Stimulated activated CD8-positive, alpha-beta memory T cell treated with anti-CD3 and anti-CD28 coated beads, Interleukin-15, amount 100 ng/mL, for 24 hours (primary cell): ENCODE measurements around the gene DUOX1.

Experiments
- DNase-seq: peaks from one replicate; pipeline ENCODE4 v3.0.0-alpha.2; 2020; ENCODE audit warnings: low read depth

DUOX1 gene

GRCh38 chr15:45143946-45144345 is 14.2 kb downstream of the DUOX1 start:
- no peak for DNase-seq

- DNase-seq, result no peak
Observed at GRCh38 chr15:45144775-45145174, 15.0 kb downstream of the DUOX1 start.

GRCh38 chr15:45146405-45146804 is 16.6 kb downstream of the DUOX1 start:
- no peak for DNase-seq

- DNase-seq, result no peak
Observed at GRCh38 chr15:45147606-45148005, 17.8 kb downstream of the DUOX1 start.

GRCh38 chr15:45148076-45149059 is 18.6 kb downstream of the DUOX1 start:
- no peak for DNase-seq

- DNase-seq, result no peak
Observed at GRCh38 chr15:45149060-45149459, 19.3 kb downstream of the DUOX1 start.

- DNase-seq, result no peak
Observed at GRCh38 chr15:45150481-45150880, 20.7 kb downstream of the DUOX1 start.

GRCh38 chr15:45150997-45151396 is 21.2 kb downstream of the DUOX1 start:
- DNase-seq, result no peak

GRCh38 chr15:45151998-45152828 is 22.4 kb downstream of the DUOX1 start:
- no peak for DNase-seq

- DNase-seq, result no peak
Observed at GRCh38 chr15:45155739-45156138, 25.9 kb downstream of the DUOX1 start.

- no peak for DNase-seq
Observed at GRCh38 chr15:45156744-45157455, 27.1 kb downstream of the DUOX1 start.

GRCh38 chr15:45157974-45158373 is 28.2 kb downstream of the DUOX1 start:
- no peak for DNase-seq

GRCh38 chr15:45161666-45162065 is 31.9 kb downstream of the DUOX1 start:
- DNase-seq, result no peak

- DNase-seq, result no peak
Observed at GRCh38 chr15:45162771-45163507, 33.1 kb downstream of the DUOX1 start.

GRCh38 chr15:45163508-45163856 is 33.7 kb downstream of the DUOX1 start:
- DNase-seq, result no peak

- DNase-seq, result no peak
Observed at GRCh38 chr15:45164914-45165313, 35.1 kb downstream of the DUOX1 start.

GRCh38 chr15:45165536-45165935 is 35.7 kb downstream of the DUOX1 start:
- no peak for DNase-seq

GRCh38 chr15:45166834-45167630 is 37.2 kb downstream of the DUOX1 start:
- DNase-seq, result peak; percentile 49

- DNase-seq, result no peak
Observed at GRCh38 chr15:45167631-45168205, 37.9 kb downstream of the DUOX1 start.

GRCh38 chr15:45168286-45168685 is 38.5 kb downstream of the DUOX1 start:
- no peak for DNase-seq
